Uterus (tissue), 4 donors: ENCODE measurements around the gene B3GALNT2. TPM values are rescaled to one million over a fixed set of nuclear protein-coding genes. Genes with fewer than 3 reads are reported as not detected.

ENCODE experiments used
- DNase-seq, 2 donors: peaks; one replicate each; pipeline ENCODE4 v3.0.0-alpha.2; 2019 to 2020
- H3K27ac ChIP-seq, 2 donors: fragments of 200-600 bp; sonication (generic); 1 replicate in 1 of 2; 2 replicates in 1 of 2; pipeline ENCODE4 v1.5.1; 2016 to 2018
- H3K27me3 ChIP-seq, 2 donors: fragments of 200-600 bp; sonication (generic); one replicate each; pipeline ENCODE4 v1.5.1; 2018 to 2019; ENCODE audit warnings: control low read depth in 1 of 2
- H3K36me3 ChIP-seq, 2 donors: fragments of 200-600 bp; sonication (generic); one replicate each; pipeline ENCODE4 v1.5.1; 2019; ENCODE audit warnings: control low read depth in 1 of 2
- H3K4me1 ChIP-seq, 2 donors: fragments of 200-600 bp; sonication (generic); one replicate each; pipeline ENCODE4 v1.5.1; 2018 to 2019; ENCODE audit warnings: control low read depth in 1 of 2
- H3K4me3 ChIP-seq, 2 donors: fragments of 200-600 bp; sonication (generic); 1 replicate in 1 of 2; 2 replicates in 1 of 2; pipeline ENCODE4 v1.5.1; 2018 to 2019; ENCODE audit warnings: mild to moderate bottlenecking in 1 of 2
- H3K9me3 ChIP-seq, 2 donors: fragments of 200-600 bp; sonication (generic); one replicate each; pipeline ENCODE4 v1.5.1; 2019; ENCODE audit warnings: control low read depth in 1 of 2
- POLR2A ChIP-seq, 2 donors: fragments of 450-650 bp; IDR thresholded peaks; one replicate each; pipeline ENCODE4 v1.6.1; 2016; ENCODE audit warnings: antibody characterized with exemption in 2 of 2, mild to moderate bottlenecking in 1 of 2, moderate library complexity in 1 of 2
- intact Hi-C: fragments of 100-400 bp; cut with DNase I; formaldehyde crosslinking; loops from one replicate; pipeline ENCODE4 v1.15.1; 2023; ENCODE audit warnings: low total_unique reads
- small RNA-seq: library from RNA; depleted of rRNA; stranded (forward); fragments of <200 nt; gene quantifications from one replicate; pipeline ENCODE3, GENCODE V24; 2016
- total RNA-seq, 4 donors: library from RNA; depleted of rRNA in 3 of 4; stranded (reverse); fragments of >200 nt in 3 of 4; gene quantifications; one replicate each; pipeline versions ENCODE4 v1.1.0 to v1.2.4, GENCODE V29; 2014 to 2023
- TF ChIP-seq, protein P1 (sequence below), 4 experiments: fragments of 200-600 bp in 2 of 4; fragments of 450-650 bp in 2 of 4; sonication (generic) in 2 of 4; IDR thresholded peaks; one replicate each; pipeline ENCODE4 v1.5.1; 2016 to 2019; ENCODE audit warnings: antibody characterized with exemption in 4 of 4, mild to moderate bottlenecking in 2 of 4, moderate library complexity in 1 of 4
- donor health status: DM: yes; HTN: yes; CAD: no.

Gene B3GALNT2
- total RNA-seq, 4 donors from 2014 or later = 4.4 to 55.4 (median 38.6) TPM

DNA sequence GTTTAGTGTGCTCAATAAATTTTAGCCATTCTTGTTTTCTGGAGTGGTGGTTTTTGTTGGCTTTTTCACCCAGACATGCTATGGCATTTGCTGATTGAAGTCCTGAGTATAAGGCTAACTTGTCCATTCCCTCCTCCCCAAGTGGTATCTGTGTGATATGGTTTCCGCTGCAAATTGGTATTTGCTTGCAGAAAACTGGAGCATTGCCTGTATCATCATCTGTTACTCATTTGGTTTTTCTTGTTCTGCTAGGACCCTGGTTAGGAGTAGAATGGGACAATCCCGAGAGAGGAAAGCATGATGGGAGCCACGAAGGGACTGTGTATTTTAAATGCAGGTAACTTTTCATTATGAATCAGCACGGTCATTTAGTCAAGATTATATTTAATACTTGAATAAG is 103.0 kb downstream of the B3GALNT2 start:
- Histone ChIP-seq H3K9me3 (no peaks in the 10 kb centered on the region), H3K4me1 (no peaks in the 10 kb centered on the region), H3K27me3 (no peaks in the 10 kb centered on the region), H3K36me3 (no peaks in the 10 kb centered on the region), H3K4me3 (no peak overlapping the region), H3K27ac (no peak overlapping the region)
- intact Hi-C loops = no loop called here
- TF ChIP-seq, protein P1, sequence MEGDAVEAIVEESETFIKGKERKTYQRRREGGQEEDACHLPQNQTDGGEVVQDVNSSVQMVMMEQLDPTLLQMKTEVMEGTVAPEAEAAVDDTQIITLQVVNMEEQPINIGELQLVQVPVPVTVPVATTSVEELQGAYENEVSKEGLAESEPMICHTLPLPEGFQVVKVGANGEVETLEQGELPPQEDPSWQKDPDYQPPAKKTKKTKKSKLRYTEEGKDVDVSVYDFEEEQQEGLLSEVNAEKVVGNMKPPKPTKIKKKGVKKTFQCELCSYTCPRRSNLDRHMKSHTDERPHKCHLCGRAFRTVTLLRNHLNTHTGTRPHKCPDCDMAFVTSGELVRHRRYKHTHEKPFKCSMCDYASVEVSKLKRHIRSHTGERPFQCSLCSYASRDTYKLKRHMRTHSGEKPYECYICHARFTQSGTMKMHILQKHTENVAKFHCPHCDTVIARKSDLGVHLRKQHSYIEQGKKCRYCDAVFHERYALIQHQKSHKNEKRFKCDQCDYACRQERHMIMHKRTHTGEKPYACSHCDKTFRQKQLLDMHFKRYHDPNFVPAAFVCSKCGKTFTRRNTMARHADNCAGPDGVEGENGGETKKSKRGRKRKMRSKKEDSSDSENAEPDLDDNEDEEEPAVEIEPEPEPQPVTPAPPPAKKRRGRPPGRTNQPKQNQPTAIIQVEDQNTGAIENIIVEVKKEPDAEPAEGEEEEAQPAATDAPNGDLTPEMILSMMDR (IDR thresholded peaks at IDR 0.05) = no peak
- TF ChIP-seq POLR2A (IDR thresholded peaks at IDR 0.05) = no peak
- DNase-seq = no peak

Small RNA genes lying within 50 kb of the gene (small RNA-seq; reads per million reads assigned to genes)
- gene MTCO3P46 = not detected
- gene MTND4LP21 = not detected
- not detected for gene RPS21P1

Other genes starting within 250 kb of the B3GALNT2 start
- 10 to 100 TPM; 21.0 to 69.4 (median 50.4) TPM for gene ARID4B, start 176.3 kb downstream of the B3GALNT2 start, total RNA-seq
- 10 to 100 TPM in 3 of 4 donors, 1 to 10 TPM in 1; 10.0 to 40.2 (median 25.6) TPM for gene GGPS1, start 175.9 kb downstream of the B3GALNT2 start, total RNA-seq
- gene TBCE, start 137.0 kb downstream of the B3GALNT2 start, total RNA-seq = 10 to 100 TPM in 3 of 4 donors, 1 to 10 TPM in 1; 9.7 to 34.5 (median 19.6) TPM
- 1 to 10 TPM in 3 of 4 donors, under 1 TPM in 1; 0.51 to 8.2 (median 2.3) TPM for gene GNG4, start 145.3 kb upstream of the B3GALNT2 start, total RNA-seq